Transverse colon (tissue), 4 donors: ENCODE results near the gene SEMA3E.

ENCODE experiments used
- EP300 ChIP-seq: sonication (generic); formaldehyde crosslinking; IDR thresholded peaks from one replicate; pipeline ENCODE4 v1.6.1; 2017; ENCODE audit warnings: antibody characterized with exemption, low read depth
- POLR2A ChIP-seq: fragments of 450-650 bp; IDR thresholded peaks from one replicate; pipeline ENCODE4 v1.6.1; 2016; ENCODE audit warnings: antibody characterized with exemption, mild to moderate bottlenecking, moderate library complexity
- POLR2AphosphoS5 ChIP-seq, 3 donors: sonication (generic); formaldehyde crosslinking; IDR thresholded peaks; one replicate each; pipeline ENCODE4 v1.6.1; 2016; ENCODE audit warnings: antibody characterized with exemption in 3 of 3
- TF ChIP-seq, protein P1 (sequence below), 5 experiments: fragments of 200-600 bp in 3 of 5; fragments of 450-650 bp in 2 of 5; sonication (generic) in 3 of 5; IDR thresholded peaks; 1 replicate in 2 of 5; 2 replicates in 3 of 5; pipeline ENCODE4 v1.5.1; 2016 to 2017; ENCODE audit warnings: antibody characterized with exemption in 5 of 5, inconsistent platforms in 3 of 5, mild to moderate bottlenecking in 2 of 5, moderate library complexity in 1 of 5

GRCh38 chr7:83586281-83586680 is 62.7 kb downstream of the SEMA3E start:
- TF ChIP-seq POLR2A = no peak
- TF ChIP-seq, protein P1, sequence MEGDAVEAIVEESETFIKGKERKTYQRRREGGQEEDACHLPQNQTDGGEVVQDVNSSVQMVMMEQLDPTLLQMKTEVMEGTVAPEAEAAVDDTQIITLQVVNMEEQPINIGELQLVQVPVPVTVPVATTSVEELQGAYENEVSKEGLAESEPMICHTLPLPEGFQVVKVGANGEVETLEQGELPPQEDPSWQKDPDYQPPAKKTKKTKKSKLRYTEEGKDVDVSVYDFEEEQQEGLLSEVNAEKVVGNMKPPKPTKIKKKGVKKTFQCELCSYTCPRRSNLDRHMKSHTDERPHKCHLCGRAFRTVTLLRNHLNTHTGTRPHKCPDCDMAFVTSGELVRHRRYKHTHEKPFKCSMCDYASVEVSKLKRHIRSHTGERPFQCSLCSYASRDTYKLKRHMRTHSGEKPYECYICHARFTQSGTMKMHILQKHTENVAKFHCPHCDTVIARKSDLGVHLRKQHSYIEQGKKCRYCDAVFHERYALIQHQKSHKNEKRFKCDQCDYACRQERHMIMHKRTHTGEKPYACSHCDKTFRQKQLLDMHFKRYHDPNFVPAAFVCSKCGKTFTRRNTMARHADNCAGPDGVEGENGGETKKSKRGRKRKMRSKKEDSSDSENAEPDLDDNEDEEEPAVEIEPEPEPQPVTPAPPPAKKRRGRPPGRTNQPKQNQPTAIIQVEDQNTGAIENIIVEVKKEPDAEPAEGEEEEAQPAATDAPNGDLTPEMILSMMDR (IDR thresholded peaks at IDR 0.05) = no peak
- no peak for TF ChIP-seq EP300
- no peak for TF ChIP-seq POLR2AphosphoS5 (IDR thresholded peaks at IDR 0.05)
